ENCODE data around the gene CST1.
"Not testable (repeated sequence)": the region's sequence is repeated elsewhere in the genome, so short reads cannot be mapped to it uniquely, and the experiment has no call there.

Gene CST1, protein sequence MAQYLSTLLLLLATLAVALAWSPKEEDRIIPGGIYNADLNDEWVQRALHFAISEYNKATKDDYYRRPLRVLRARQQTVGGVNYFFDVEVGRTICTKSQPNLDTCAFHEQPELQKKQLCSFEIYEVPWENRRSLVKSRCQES

DNA sequence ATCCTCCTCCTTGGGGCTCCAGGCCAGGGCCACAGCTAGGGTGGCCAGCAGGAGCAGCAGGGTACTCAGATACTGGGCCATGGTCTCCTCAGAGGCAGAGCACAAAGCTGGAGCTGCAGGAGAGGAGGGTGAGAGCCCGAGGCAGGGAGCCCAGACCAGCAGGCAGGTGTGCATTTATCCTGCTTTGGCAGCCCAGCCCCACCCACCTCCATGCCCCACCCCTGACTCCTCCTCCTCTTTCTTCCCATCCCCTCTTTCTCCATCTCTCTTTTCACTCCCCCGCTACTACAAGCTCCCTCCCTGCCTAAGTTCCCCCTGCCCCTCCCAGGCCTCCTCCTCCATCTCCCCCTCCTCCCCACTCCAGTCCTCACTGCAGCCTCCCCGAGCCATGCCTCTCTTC, at the start of gene CST1:
TSS of gene CST1 (minus strand) at position 150 of the 400 bp plus-strand sequence. CDS start at position 81, 69 bp downstream.
- not testable (repeated sequence) for DNase-seq

DNA sequence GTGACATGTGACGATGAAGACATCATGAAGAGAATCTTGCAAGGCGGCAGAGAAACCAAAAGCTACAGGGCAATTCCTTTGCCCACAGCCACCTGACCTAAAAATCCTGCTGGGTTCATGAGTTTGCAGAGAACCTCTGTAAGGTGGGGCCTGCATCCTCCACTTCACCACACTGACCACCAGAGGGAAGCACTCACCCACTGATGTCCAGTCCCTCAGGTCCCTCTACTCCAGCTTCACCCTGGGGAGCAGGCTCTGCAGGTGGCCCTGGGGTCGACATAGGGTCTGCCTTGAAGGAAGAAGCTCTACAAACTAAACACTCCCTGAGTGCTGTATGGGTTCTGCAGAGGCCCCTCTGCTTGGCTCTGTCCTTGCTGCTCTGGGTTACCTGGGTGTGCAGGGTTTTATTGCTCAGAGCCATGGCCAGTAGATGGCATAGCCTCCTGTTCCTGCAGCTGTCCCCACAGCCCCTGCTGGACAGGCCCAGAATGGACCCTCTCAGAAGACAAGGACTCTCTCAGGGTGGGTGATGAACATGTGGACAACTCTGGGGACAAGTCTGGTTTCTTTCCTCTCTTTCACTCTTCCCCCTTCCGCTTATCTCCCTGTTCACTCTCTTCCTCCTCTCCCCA, 48.6 kb upstream of the CST1 start:
- not testable (repeated sequence) for DNase-seq

DNA sequence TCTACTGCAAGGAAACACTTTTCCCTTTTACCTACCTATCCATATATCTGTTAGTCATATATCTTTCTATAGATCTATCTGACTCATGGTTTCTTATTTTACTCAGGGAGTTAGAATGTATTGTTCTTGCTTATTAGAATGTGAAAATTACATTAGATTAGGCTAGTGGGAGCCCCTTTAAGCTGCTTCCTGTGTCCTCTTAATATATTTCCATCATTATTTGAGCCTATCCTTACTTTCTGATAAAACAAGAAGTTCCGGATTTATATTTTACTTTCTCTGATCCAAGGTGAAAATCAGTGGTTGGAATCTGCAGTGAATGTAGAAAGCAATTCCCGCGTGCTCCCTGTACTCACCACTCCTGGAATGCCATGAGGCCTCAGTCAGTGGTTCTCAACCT, 44.8 kb upstream of the CST1 start:
- DNase-seq, result no peak

DNA sequence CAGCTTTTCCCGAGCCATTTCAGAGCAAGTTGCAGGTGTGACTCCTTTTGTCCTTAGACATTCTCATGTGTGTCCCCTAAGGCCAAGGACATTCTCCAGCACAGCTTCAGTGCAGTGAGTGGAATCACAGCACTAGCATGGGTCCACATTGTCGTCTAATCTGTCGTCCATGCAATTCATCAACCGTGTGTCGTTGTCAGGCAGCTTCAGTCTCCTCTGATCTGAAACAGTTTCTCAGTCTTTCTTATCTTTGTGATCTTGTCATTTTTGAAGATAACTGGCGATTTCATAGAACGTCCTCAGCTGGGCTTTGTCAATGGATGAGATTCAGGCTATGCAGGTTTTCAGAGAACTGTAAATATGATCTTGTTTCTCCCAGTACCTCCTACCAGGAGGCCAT, 44.1 kb upstream of the CST1 start:
- no peak for DNase-seq

DNA sequence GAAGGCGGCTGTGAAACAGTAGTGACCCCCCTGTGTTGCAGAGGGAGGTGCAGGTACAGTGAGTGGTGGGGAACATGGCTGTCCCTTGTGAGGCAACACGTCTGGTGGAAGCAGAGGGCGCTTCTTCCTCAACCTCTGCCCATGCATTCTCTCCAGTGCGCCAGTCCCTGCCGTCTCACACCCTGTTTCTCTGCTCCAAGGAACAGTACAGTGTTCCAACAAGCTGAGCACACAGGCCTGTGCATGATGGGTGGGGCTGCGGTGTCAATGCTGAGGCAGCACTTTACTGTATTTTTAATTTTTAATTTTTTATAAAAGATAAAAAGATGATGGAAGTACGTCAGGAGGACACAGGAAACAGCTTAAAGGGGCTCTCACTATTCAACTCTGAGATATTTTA, 43.3 kb upstream of the CST1 start:
- DNase-seq, result no peak

DNA sequence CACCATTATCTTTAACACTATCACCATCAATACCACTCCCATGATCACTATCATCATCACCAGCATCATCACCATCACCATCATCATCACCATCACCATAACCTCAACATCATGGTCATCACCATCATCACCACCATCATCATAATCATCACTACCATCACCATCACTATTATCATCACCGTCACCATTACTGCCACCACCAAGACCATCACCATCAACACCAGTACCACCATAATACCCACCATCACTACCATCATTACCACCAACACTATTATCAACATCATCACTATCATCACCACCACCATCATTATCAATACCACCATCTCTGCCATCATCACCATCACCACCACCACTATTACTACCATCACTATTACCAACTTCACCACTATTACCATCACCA, 32.7 kb upstream of the CST1 start:
- no peak for DNase-seq

DNA sequence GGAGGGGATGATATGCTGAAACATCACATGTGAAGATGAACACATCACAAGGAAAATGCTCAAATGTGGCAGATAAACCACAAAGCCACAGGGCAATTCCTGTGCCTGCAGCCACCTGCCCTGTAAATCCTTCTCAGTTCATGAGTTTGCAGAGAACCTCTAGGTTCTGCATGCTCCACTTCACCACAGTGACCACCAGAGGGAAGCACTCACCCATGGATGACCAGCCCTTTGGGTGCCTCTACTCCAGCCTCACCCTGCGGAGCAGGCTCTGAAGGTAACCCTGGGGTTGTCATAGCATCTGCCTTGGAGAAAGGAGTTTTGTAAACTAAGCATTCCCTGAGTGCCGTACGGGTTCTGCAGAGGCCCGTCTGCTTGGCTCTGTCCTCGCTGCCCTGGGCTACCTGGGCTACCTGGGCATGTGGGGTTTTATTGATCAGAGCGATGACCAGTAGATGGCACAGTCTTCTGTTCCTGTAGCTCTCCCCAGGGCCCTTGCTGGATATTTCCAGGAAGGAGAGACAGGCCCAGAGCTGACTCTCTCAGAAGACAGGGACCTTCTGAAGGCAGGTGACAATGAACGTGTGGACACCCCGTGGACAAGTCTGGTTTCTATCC, 31.7 kb upstream of the CST1 start:
- no peak for DNase-seq

DNA sequence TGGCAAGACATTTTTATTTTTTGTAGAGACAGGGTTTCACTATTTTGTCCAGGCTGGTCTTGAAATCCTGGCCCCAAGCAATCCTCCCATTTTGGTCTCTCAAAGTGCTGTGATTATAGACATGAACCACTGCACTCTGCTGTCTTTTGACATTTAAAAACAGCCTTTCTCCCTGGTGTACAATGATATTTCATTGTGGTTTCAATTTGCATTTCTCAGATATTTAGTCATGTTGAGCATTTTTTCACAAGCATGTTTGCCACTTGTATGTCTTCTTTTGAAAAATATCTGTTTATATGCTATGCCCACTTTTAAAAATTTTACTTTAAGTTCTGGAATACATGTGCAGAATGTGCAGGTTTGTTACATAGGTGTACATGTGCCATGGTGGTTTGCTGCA, 27.9 kb upstream of the CST1 start:
- not testable (repeated sequence) for DNase-seq

DNA sequence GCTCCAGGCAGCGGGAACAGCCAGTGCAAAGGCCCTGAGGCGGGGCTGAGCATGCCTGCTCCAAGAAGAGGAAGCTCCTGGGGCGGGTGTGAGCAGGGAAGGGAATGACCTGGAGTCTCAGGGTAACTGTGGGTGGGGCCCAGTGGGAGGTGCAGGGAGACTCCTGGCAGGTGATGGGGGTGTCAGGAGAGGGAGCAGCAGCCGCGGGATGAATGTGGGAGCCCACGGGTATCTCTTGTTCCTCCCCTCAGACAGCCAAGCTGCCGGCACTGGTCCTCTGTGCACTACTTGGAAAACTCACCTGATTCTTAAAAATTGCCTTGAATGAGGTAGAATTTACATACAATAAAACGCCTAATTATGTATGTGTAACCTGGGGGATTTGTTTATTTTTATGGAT, 26.6 kb upstream of the CST1 start:
- not testable (repeated sequence) for DNase-seq

DNA sequence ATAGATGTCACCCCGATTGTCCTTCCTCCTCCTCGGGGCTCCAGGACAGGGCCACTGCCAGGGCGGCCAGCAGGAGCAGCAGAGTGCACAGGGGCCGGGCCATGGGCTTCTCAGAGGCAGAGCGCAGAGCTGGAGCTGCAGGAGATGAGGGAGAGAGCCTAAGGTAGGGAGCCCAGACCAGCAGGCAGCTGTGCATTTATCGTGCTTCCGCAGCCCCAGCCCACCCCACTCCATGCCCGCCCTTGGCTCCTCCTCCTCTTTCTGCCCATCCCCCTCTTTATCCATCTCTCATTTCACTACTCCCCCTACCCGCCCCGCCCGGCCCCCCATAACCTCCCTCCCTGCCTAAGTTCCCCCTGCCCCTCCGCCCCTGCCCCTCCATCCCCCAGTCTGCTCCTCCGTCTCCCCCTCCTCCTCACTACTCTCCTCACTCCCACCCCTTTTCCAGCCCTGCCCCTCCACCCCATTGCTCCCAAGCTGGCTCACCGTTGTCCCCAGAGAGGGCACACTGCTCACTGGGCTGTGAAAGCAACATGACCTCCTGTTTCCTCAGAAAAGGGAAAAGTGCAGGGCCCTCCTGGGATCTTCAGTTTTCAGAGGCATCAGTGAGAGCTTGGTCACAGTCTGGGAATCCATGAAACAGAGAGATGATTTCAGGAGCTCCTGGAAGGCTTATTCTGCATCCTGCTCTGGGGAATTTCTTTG, 25.5 kb upstream of the CST1 start:
- DNase-seq, result no peak

DNA sequence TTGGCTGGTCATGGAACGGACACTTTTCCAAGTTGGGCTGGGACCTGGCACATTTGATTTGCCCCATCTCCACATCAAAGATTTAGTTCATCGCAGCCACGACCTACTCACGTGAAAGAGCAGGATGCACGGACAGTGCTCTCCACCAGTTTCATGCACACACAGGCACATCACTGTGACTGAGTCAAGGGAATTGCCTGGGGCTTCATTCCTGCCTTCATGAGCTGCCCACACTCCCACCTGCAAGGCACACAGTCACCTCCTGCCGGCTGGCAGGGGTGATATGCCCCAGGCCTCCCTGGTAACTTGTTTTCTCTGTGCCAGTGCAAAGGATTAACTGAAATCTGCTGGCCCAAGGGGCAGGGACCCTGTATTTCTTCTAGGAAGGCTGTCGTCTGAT, 23.3 kb upstream of the CST1 start:
- DNase-seq, result no peak

DNA sequence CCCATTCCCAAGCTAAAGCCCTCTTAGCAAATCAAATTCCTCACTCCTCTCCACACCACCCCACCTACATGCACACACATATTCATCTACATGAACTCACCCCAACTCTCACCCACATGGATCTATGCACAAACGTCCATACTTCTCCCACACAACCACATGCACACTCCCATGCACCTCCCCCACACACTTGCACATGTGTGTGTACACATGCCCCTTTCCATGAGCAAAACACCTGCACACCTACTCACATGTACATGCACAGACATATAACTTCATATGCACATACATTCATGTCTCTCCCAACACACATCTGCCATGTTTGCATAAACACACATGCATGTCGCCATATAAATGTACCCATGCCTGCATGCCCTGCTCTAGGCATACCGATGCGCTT, 22.8 kb upstream of the CST1 start:
- no peak for DNase-seq

DNA sequence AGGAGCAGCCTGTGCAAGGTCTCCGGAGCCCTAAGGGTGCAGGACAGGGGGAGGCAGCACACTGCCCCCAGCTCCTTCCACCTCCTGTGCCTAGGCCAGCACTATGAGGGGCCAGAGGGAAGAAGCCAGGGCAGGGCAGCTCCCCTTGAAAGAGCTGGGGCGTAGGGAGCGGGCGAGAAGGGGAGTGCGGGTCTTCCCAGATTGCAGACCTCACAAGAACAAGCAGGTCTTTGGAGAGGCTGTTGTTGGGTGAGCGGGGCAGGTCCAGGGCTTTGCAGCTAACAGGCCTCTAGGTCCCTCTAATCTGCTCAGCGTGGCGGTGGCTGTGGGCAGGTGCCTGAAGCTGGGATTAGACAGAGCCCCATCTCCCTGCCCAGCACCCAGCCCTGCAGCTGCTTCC, 22.4 kb upstream of the CST1 start:
- DNase-seq, result no peak

DNA sequence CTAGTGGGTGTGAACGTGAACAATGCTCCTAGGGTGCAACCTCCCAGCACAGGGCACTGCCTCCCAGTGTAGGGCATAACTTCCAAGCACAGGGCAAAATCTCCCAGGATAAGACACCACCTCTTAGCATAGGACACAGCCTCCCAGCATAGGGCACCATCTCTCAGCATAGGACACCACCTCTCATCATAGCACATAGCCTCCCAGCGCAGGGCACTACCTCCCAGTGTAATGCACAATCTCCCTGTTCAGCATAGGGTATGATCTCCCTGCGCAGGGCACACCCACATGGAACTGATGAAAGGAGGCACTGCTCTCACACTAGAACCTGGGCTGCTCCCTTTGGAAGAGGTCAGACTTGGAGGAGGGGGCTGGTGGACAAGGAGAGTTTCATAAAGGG, 21.3 kb upstream of the CST1 start:
- DNase-seq, result no peak

DNA sequence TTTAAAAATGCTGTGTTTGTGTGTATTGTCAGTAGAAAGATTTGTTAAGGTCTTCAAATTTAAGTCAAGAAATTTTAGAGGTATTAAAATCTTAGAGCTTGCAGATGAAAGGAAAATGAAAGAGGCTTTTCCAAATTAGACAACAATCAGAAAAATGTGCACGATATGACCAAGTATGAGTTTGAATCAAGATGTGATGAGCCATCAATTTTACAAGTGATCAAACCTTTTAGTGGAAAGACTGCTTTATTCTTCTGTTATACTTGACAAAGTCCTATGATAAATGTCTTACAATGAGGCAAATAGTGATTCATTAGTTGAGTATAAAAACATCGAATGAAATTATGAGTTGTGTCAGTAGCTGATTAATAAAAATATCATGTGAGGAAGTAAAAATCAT, 19.6 kb upstream of the CST1 start:
- no peak for DNase-seq

DNA sequence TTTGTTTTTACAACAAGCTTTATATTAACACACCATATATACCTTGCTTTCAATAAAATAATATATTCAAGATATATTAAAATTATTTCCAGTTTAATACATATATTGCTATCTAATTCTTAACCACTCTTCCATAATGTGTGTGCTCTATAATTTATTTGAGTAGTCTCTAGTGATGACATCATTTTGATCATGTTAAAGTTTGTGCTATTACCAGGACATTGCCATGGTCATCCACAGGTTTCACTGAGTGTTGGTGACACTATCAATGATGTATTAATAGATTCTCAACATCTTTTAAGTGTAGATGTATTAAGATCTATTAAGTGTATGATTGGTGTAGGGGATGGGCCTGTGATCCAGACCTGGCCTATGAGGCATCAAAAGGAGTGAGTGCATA, 17.8 kb upstream of the CST1 start:
- not testable (repeated sequence) for DNase-seq

DNA sequence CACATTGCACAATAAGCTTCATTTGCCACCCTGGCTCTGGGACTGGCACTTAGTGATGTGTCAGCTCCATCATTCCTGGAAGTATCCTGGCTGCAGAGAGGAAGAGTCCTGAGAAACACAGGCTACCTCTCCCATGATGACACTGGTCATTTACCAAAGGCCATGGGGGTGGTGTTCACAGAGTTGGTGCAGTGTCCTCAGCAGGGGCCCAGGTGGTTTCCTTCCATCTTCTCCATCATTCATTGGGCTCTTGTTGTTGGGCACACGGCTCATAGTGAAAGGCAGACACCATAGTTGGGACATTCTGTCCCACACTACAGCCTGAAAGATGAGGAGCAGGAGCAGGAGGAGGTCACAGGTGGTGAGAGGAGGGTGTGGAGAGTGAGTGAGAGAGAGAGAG, 15.8 kb upstream of the CST1 start:
- no peak for DNase-seq

DNA sequence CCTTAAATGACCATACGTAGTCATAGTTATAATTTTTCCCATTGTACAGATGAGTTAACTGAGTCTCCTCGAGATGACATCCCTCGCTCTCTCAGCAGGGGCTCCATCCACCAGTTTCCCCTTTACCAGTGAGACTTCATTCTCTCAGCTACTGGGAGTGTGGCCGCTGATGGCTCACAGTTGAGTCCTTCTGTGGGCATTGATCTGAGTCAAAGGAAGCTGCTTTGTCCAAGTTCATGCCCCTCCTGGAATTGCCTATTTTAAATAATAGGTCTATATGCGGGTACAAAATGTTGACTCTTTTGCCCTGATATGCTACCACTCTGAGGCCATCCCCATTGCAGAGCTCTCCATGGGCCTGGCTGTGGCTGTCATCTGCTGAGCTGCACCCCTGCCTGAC, 14.8 kb upstream of the CST1 start:
- no peak for DNase-seq

DNA sequence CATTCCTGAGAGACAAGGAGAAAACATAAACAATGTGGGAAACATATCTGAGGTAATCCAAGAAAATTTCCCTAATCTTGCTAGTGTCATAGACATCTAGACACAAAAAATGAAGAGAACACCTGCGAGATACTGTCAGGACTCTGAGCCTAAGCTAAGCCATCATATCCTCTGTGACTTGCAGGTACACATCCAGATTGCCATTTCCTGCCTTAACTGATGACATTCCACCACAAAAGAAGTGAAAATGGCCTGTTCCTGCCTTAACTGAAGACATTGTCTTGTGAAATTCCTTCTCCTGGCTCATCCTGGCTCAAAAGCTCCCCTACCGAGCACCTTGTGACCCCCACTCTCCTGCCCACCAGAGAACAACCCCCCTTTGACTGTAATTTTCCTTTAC, 13.9 kb upstream of the CST1 start:
- DNase-seq, result not testable (repeated sequence)

DNA sequence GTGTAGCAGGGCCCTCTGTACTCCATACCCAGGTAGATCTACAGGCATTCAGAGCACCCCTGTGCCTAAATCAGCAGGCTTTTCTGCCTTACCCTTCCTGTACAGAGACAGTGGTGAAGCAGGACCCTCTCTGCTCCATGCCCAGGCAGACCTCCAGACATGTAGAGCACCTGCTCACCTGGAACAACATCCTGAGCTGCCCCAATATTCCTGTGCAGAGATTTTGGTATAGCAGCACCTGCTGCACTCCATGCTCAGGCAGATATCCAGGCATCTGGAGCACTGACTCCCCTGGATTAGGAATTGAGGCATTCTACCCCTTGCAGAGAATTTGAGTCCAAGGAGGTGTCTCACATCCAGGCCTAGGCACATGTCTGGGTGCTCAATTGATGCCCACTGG, 12.6 kb upstream of the CST1 start:
- DNase-seq, result no peak

DNA sequence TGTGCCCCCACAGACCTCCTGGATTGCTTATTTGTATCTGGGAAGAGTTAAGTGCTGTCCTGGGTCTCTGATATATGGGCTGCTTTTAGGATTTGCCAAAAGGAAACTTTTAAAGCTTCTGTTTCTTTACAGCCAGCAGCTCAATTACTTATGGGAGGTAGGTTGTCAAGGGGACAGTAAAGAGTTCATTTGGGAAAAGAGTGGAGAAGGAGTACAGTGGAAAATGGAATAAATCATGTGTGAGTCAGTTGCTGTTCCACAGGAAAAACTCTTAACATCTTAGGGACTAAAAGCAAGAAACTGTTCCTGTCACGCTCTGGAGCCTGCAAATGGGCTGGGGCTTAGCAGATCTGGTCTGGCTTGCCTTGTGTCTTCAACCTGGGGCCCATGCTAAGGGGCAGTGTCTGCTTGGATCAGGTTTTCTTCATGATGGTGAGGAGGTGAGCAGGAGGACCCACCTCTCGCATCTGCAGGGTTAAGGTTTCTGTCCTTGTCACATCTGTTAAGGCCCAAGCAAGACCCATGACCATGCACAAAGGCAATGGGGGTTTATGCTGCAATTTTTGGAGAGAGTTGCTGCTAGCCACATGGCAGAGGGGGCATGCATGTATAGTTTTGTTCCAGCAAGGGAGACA, 8.7 kb upstream of the CST1 start:
- no peak for DNase-seq

DNA sequence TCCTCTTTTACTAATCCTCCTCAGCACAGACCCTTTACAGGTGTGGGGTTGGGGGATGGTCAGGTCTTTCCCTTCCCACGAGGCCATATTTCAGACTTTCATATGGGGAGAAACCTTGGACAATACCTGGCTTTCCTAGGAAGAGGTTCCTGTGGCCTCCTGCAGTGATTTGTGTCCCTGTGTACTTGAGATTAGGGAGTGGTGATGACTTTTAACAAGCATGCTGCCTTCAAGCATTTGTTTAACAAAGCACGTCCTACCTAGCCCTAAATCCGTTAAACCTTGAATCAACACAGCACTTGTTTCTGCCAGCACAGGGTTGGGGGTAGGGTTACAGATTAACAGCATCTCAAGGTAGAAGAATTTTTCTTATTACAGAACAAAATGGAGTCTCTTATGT, 6.1 kb upstream of the CST1 start:
- not testable (repeated sequence) for DNase-seq

DNA sequence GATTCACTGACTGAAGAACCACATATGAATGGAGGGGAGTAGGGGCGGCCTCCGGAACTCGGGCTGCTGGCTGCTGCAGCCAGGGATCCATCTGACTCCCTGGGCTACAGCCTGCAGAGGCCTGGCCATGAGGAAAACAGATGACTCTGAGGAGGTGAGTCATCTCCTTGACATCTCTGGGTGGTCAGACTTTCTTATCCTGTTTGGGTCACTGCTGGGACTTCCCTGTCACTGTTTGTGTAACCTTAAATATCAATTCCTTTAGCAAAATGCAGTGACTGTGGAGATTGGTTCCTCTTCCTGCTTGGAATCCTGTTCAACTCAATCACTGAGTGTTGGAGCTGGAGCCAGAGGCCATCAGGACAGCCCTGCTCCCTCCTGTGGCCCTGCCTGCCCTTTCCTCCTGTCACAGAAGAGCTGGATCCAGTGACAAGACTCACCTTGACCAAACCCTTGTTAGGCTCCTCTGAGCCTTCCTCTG, 4.4 kb upstream of the CST1 start:
- DNase-seq, result not testable (repeated sequence)

DNA sequence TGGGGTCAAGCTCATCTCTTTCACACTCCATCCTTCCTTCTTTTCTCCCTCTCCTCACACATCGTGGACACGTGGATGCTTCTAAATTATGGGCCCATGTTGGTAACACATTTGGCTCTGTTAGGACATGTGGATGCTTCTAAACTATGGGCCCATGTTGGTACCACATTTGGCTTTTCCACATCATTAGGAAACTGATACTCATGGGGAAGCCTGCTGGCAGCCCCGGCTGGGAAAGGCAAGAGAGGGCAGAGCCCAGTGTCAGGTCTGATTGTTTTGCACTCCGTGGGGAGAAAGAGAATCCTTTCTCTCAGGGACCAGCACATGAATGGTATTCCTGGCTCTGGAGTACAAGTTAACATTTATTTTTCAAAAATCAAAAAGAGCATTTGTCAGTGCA, 4.0 kb upstream of the CST1 start:
- DNase-seq, result no peak

Measured in DMS 273 treated with DMSO at 0.1 percent for 48 hours (cell line).